CD4-positive, alpha-beta T cell treated with Interleukin-4 for 4 hours (primary cell): Measurements from ENCODE around the gene CACUL1.
"Not testable (repeated sequence)": the region's sequence is repeated elsewhere in the genome, so short reads cannot be mapped to it uniquely, and the experiment has no call there.

Experiments
- DNase-seq: peaks from one replicate; pipeline ENCODE4 v3.0.0-alpha.2; 2020

CACUL1 gene

GRCh38 chr10:118682533-118682932 is 72.2 kb downstream of the CACUL1 start:
- no peak for DNase-seq

GRCh38 chr10:118680197-118680596 is 74.6 kb downstream of the CACUL1 start:
- no peak for DNase-seq

DNA sequence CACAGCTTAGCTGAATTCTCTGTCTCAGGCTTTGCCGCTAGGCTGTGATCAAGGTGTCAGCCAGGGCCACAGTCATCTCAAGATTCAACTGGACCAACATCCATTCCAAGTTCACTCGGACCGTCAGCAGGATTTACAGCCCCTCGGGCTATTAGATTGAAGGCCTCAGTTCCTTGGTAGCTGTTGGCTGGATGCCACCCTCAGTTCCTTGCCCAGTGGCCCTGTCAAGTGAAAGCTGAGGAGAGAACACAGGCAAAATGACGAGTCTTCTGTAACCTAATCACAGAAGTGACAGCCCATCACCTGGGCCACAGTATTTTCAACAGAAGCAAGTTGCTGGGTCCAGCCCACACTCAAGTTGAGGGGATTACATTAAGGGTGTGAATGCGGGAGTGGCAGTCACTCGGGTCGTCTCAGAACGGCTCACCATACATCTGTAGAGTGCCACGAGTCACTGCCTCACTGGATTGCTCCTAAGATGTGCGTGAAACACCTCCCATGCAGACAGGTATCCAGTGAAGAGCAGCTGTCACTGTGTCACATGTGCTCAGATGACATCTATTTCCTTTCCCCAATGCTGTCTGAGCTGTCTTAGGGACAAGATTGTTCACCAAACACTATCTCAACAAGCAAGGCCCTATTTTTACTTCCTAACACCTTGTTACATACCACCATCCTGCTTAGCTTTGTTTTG is 80.4 kb downstream of the CACUL1 start:
- no peak for DNase-seq

GRCh38 chr10:118672766-118673715 is 81.7 kb downstream of the CACUL1 start:
- no peak for DNase-seq

DNA sequence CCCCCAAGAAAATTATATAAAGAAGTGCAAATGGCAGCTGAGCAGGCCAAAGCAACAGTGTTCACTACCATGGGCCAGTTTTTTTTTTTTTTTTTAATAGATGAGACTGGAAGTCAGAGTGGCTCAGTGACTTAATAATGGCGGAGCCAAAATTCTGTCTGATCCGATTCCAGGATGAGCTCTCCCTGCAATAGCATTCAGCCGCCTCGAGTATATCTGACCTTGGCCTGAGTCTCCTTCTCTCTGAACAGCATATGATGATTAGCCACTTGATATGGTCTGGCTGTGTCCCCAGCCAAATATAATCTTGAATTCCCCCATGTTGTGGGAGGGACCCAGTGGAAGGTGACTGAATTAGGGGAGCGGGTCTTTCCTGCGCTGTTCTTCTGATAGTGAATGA is 82.6 kb downstream of the CACUL1 start:
- no peak for DNase-seq

DNA sequence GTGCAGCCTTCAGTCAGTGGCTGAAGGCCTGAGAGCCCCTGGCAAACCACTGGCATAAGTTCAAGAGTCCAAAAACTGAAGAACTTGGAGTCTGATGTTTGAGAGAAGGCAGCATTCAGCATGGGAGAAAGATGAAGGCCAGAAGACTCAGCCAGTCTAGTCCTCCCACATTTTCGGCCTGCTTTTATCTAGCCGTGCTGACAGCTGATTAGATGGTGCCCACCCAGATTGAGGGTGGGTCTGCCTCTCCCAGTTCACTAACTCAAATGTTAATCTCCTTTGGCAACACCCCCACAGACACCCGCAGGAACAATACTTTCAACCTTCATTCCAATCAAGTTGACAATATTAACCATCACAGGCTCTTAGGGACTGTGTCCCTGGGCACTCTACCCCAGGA is 83.5 kb downstream of the CACUL1 start:
- DNase-seq = not testable (repeated sequence)

GRCh38 chr10:118670472-118671124 is 84.2 kb downstream of the CACUL1 start:
- DNase-seq = no peak

DNA sequence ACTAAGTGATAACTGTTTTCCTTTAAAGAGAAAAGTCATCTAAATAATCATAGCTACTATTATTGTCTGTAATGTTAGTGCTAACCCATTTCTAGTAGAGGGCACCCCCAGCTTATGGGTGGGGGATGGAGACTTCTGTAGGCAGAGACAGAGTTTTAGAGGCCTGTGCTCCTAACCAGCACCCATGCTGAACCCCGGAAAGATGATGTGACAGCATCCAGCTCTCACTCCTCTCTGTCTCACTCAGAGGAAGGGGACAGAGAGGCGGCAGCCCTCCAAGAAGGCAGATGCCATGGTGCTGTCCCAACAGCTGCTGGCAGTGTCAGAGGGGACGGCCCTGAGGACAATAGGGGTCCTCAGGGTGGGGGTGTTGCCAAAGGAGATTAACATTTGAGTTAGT is 84.9 kb downstream of the CACUL1 start:
- DNase-seq = no peak

- no peak for DNase-seq
These were observed 85.6 kb downstream of the CACUL1 start for GRCh38 chr10:118669020-118669791.

DNA sequence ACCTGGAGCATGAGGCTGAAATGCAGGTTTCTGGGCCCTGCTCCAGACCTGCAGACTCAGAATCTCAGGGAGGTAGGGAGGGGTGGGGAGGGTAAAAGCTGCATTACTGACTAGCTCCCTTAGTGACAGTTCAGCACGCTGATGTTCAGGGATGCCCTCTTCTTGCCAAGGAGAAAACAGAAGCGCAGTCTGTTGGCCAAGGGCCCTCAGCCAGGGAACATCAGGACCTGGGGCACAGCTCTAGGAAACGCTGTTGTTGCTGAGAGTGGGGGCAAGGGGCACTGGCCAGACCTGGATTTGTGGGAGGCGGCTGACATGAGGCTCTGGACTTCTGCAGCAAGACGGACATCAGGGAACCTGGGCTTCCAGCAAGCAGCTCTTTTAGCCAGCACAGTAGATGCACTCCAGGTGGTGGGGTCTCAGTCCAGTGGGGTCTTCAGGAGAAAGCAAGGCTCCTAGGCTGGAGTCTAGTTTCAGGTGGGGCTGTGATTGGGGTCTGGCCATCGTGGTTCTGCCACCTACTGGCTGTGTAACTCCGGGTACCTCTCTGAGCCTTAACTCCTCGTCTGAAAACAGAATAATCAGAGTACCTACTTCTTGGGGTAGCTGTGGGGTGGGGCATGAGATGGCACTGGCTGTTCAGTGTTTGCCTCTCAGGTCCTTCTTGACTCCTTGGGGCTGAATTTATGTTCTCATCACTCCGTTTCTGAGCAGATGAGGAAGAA is 86.4 kb downstream of the CACUL1 start:
- no peak for DNase-seq

DNA sequence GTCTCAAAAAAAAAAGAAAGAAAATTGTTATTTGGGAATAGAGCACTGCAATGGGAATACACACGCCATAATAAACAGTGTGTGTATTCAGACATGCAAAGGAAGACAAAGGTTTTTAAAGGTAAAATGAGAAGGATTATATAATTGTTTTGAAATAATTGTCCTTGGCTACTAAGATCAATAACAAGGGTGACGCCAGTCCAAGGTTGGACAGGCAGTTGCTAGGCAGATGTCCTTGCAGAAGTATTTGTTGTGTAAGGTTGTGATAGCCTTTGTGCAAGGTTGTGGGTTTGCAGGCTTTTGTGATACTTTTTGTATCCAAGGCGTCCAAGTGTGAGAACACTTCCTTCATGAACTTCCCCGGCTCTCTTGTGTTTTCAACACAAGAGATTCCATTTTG is 87.0 kb downstream of the CACUL1 start:
- DNase-seq = no peak

GRCh38 chr10:118666350-118666749 is 88.4 kb downstream of the CACUL1 start:
- no peak for DNase-seq

DNA sequence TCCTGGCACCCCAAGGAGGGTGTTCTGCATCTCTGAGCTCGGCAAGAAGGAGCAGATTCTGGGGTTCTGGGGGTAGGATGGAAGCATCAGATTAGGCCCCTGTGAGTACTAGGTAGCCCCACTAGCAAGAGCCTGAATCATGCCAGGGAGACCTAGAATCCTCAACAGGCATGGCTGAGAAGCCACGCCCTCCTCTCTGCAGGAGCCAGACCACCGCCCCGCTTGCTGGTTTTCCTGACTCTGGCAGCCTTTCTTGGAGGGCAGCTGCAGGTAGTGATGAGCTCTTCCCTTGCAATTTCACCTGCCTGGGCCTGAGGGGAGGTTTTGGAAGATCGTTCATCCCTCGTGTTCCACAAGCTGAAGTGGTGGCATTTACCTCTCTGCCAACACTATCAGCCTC is 90.4 kb downstream of the CACUL1 start:
- DNase-seq = no peak

DNA sequence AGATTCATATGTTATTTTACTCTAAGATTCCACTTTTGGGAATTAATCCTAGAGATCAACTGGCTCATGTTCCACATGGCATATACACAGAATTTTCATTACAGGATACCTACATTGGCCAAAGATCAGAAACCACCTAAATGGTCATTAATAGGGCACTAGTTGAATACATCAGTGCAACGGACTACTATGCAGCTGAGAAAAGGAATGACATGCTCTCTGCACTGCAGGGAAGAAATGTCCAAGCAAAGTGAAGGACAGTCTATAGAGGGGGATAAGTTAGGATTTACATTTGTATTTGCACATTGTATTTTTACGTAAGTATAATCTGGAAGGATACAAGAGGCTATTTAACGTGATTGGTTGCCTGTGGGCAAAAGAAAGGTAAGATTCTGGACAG is 91.6 kb downstream of the CACUL1 start:
- DNase-seq = no peak

DNA sequence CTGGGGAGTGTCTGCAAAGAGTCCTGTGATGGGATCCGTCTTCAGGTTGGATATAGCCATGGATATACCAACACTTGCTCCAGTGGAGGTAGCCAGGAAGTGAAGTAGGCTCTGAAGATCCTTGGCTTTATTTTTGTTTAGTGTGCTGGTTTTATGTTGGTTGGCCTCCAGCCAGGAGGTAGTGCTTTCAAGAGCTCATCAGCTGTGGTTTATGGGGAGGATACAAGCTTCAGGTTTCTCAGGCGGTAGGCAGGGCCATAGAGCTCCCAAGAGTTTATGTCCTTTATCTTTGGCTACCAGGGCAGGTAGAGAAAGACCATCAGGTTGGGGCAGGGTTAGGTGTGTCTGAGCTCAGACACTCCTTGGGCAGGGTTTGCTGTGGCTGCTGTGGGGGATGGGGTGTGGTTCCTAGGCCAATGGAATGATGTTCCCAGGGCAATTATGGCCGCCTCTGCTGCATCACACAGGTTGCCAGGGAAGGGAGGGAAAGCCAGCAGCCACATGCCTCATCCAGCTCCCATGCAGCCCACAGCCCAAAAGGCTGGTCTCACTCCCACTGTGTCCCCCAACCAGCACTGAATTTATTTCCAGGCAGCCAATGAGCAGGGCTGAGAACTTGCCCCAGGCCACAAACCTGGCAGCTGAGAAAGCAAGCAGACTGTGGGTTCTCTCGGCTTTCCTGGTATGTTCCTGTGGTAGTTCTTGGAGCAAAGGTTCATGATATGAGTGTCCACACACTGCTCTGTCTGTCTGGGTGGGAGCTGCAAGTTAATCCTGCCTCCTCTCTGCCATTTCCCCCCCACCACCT is 92.3 kb downstream of the CACUL1 start:
- DNase-seq = no peak

GRCh38 chr10:118658762-118659161 is 96.0 kb downstream of the CACUL1 start:
- no peak for DNase-seq

DNA sequence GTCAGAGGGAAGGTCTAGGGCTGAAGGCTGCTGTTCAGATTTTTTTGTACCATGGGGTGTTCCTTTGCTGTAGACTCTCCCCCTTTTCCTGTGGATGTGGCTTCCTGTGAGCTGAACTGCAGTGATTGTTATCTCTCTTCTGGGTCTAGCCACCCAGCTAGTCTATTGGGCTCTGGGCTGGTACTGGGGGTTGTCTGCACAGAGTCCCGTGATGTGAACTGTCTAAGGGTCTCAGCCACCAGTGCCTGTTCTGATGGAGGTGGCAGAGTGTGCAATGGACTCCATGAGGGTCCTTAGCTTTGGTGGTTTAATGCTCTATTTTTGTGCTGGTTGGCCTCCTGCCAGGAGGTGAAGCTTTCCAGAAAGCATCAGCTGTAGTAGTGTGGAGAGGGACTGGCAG is 96.6 kb downstream of the CACUL1 start:
- DNase-seq = peak; percentile 27

DNA sequence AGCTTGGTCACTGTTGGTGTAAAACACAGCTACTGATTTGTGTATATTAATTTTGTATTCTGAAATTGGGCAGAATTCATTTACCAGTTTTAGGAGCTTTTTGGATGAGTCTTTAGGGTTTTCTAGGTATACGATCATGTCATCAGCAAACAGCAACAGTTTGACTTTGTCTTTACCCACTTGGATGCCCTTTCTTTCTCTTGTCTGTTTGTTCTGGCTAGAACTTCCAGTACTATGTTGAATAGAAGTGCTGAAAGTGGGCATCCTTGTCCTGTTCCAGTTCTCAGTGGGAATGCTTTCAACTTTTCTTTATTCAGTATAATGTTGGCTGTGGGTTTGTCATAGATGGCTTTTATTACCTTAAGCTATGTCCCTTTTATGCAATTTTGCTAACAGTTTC is 109.5 kb downstream of the CACUL1 start:
- DNase-seq = not testable (repeated sequence)

GRCh38 chr10:118642228-118642627 is 112.5 kb downstream of the CACUL1 start:
- no peak for DNase-seq

GRCh38 chr10:118638680-118639079 is 116.1 kb downstream of the CACUL1 start:
- no peak for DNase-seq

GRCh38 chr10:118635674-118636402 is 118.9 kb downstream of the CACUL1 start:
- no peak for DNase-seq
